Keratinocyte (primary cell): ENCODE results near the gene DNM2. TPM values are rescaled to one million over a fixed set of nuclear protein-coding genes. Genes with fewer than 3 reads are reported as not detected.

ENCODE experiments used
- DNase-seq: peaks from one replicate; pipeline ENCODE4 v3.0.0-alpha.2; 2011; ENCODE audit warnings: low read depth, missing footprints, low spot score
- FAIRE-seq: peaks from 2 replicates; lab custom pipeline; 2011; peaks lifted over from hg19 to GRCh38; lab: Jason Lieb, UNC
- H2AFZ ChIP-seq: 2 replicates; pipeline ENCODE4 v1.6.0; 2012; ENCODE audit warnings: low read length, control low read depth, inconsistent platforms; ENCODE audit not compliant: control insufficient read depth
- H3K27ac ChIP-seq: 2 replicates; pipeline ENCODE4 v1.5.1; 2011; ENCODE audit warnings: low read length; ENCODE audit not compliant: control insufficient read depth, insufficient read depth
- H3K27me3 ChIP-seq: 3 replicates; pipeline ENCODE4 v1.6.0; 2011; ENCODE audit warnings: low read length; ENCODE audit not compliant: control insufficient read depth, insufficient read depth; ENCODE audit errors: extremely low read depth
- H3K36me3 ChIP-seq, 2 experiments: 2 replicates in 1 of 2; 3 replicates in 1 of 2; pipeline ENCODE4 v1.5.1; 2011; ENCODE audit warnings: low read length in 2 of 2, mild to moderate bottlenecking in 1 of 2; ENCODE audit not compliant: control insufficient read depth in 2 of 2, insufficient read depth in 2 of 2; ENCODE audit errors: extremely low read depth in 1 of 2
- H3K4me1 ChIP-seq: 3 replicates; pipeline ENCODE4 v1.5.1; 2011; ENCODE audit warnings: low read length; ENCODE audit not compliant: control insufficient read depth, insufficient read depth; ENCODE audit errors: extremely low read depth
- H3K4me2 ChIP-seq: 3 replicates; pipeline ENCODE4 v1.6.0; 2011; ENCODE audit warnings: low read depth, low read length; ENCODE audit not compliant: control insufficient read depth, insufficient read depth; ENCODE audit errors: extremely low read depth
- H3K4me3 ChIP-seq, 3 experiments: fragments of 200-600 bp in 1 of 3; sonication (generic) in 1 of 3; 2 replicates in 2 of 3; 3 replicates in 1 of 3; pipeline ENCODE4 v1.5.1; 2011 to 2016; ENCODE audit warnings: low read length in 3 of 3, mild to moderate bottlenecking in 3 of 3, control low read depth in 2 of 3, inconsistent platforms in 1 of 3, low read depth in 1 of 3, mixed read lengths in 1 of 3, mixed run types in 1 of 3, moderate library complexity in 1 of 3; ENCODE audit not compliant: control insufficient read depth in 2 of 3, insufficient read depth in 2 of 3; ENCODE audit errors: extremely low read depth in 1 of 3
- H3K79me2 ChIP-seq: 2 replicates; pipeline ENCODE4 v1.6.0; 2012; ENCODE audit warnings: low read length; ENCODE audit not compliant: control insufficient read depth, insufficient read depth
- H3K9ac ChIP-seq: 3 replicates; pipeline ENCODE4 v1.6.0; 2011; ENCODE audit warnings: low read length; ENCODE audit not compliant: control insufficient read depth, insufficient read depth; ENCODE audit errors: extremely low read depth
- H3K9me1 ChIP-seq: 3 replicates; pipeline ENCODE4 v1.6.0; 2011; ENCODE audit warnings: low read length; ENCODE audit not compliant: control insufficient read depth, insufficient read depth; ENCODE audit errors: extremely low read depth
- H3K9me3 ChIP-seq: 2 replicates; pipeline ENCODE4 v1.5.1; 2012; ENCODE audit warnings: low read depth, low read length; ENCODE audit not compliant: control insufficient read depth
- H4K20me1 ChIP-seq: 3 replicates; pipeline ENCODE4 v1.6.0; 2011; ENCODE audit warnings: low read length; ENCODE audit not compliant: control insufficient read depth, insufficient read depth; ENCODE audit errors: extremely low read depth
- CTCF ChIP-seq, 3 experiments: IDR thresholded peaks in 1 of 3; conservative IDR thresholded peaks in 1 of 3; optimal IDR thresholded peaks in 1 of 3; 2 replicates in 2 of 3; 3 replicates in 1 of 3; pipeline versions ENCODE3 to v1.5.1; 2011; ENCODE audit warnings: low read length in 3 of 3, mild to moderate bottlenecking in 3 of 3, moderate library complexity in 2 of 3, control low read depth in 1 of 3, inconsistent platforms in 1 of 3; ENCODE audit not compliant: insufficient read depth in 2 of 3; ENCODE audit errors: extremely low read depth in 1 of 3
- EZH2 ChIP-seq: IDR thresholded peaks from one replicate; pipeline ENCODE4 v1.6.1; 2012; ENCODE audit warnings: inconsistent platforms, mild to moderate bottlenecking, low read length, moderate library complexity
- dilution Hi-C: fragments of 300-500 bp; cut with MboI; formaldehyde crosslinking; loops from one replicate; pipeline ENCODE4 v1.7.0; 2020; ENCODE audit warnings: low sequenced_read_pairs; ENCODE audit not compliant: extremely low pct_ligation_motif_present
- polyA plus RNA-seq, 5 experiments: library from polyadenylated mRNA; depleted of rRNA in 3 of 5; stranded (reverse) in 3 of 5; stranded (forward) in 1 of 5; unstranded in 1 of 5; fragments of >200 nt; gene quantifications; 1 replicate in 1 of 5; 2 replicates in 3 of 5; 3 replicates in 1 of 5; pipeline versions ENCODE4 v1.2.1 to v1.2.3, GENCODE V29; 2011 to 2012; ENCODE audit warnings: missing spikeins in 2 of 5, low read depth in 1 of 5, low replicate concordance in 1 of 5

The DNM2 gene
- polyA plus RNA-seq, 1 donor (not counting 4 experiments of a cell fraction or from before 2014, with no cell fraction given): 60.1 TPM

- Histone ChIP-seq H3K9me1 (no peaks in the 10 kb centered on the region), H3K4me2 (no peak overlapping the region), H3K9ac (no peak overlapping the region), H3K4me1 (no peaks in the 10 kb centered on the region), H3K36me3 (peaks cover 25 to 38% of the 10 kb centered on the region in 2 experiments), H4K20me1 (no peaks in the 10 kb centered on the region), H3K9me3 (no peaks in the 10 kb centered on the region), H3K79me2 (no peaks in the 10 kb centered on the region), H3K27ac (no peak overlapping the region), H3K27me3 (no peaks in the 10 kb centered on the region), H2AFZ (no peak overlapping the region), H3K4me3 (no peak overlapping the region)
- dilution Hi-C loops: no loop called here
- FAIRE-seq: no peak
- DNase-seq: no peak
- TF ChIP-seq CTCF (optimal IDR thresholded peaks at IDR 0.05 in 1 of 3, IDR thresholded peaks at IDR 0.05 in 1 of 3, conservative IDR thresholded peaks at IDR 0.05 in 1 of 3; ENCODE audit: extremely low read depth in 1 of 3, insufficient read depth in 2 of 3, low read length in 3 of 3): no peak
- TF ChIP-seq EZH2: no peak
Measured at GRCh38 chr19:10789866-10790265, 72.0 kb downstream of the DNM2 start.

- H3K9me3 ChIP-seq: no peaks in the 10 kb centered on the region
- no peaks in the 10 kb centered on the region for H3K27me3 ChIP-seq
- no peaks in the 10 kb centered on the region for H4K20me1 ChIP-seq
- no peak overlapping the region for H3K9ac ChIP-seq
- peaks cover 18 to 39% of the 10 kb centered on the region in 2 experiments for H3K36me3 ChIP-seq
- no peaks in the 10 kb centered on the region for H3K4me1 ChIP-seq
- no peak overlapping the region for H3K4me2 ChIP-seq
- no peak overlapping the region for H2AFZ ChIP-seq
- FAIRE-seq: no peak
- no peak for DNase-seq
- dilution Hi-C loops: no loop called here
- no peak overlapping the region for H3K4me3 ChIP-seq
- H3K9me1 ChIP-seq: no peaks in the 10 kb centered on the region
- TF ChIP-seq CTCF (optimal IDR thresholded peaks at IDR 0.05 in 1 of 3, IDR thresholded peaks at IDR 0.05 in 1 of 3, conservative IDR thresholded peaks at IDR 0.05 in 1 of 3; ENCODE audit: extremely low read depth in 1 of 3, insufficient read depth in 2 of 3, low read length in 3 of 3) (no peak), EZH2 (no peak)
- H3K27ac ChIP-seq: no peak overlapping the region
- H3K79me2 ChIP-seq: no peaks in the 10 kb centered on the region
Measured at GRCh38 chr19:10796653-10797052, 78.8 kb downstream of the DNM2 start.
